Right ventricle myocardium superior (tissue), 1 donor: ENCODE measurements around the gene BMI1. TPM values are rescaled to one million over a fixed set of nuclear protein-coding genes. Genes with fewer than 3 reads are reported as not detected.
A peak's percentile ranks its signal among the peaks of the same experiment; 100 is the strongest.
"Not testable (repeated sequence)": the region's sequence is repeated elsewhere in the genome, so short reads cannot be mapped to it uniquely, and the experiment has no call there.

Experiments
- ATAC-seq: fragments of 200-7000 bp; cut with Tn5 transposase; one replicate; pipeline ENCODE4 v1.9.1; 2020; ENCODE audit warnings: mild to moderate bottlenecking; ENCODE audit not compliant: poor library complexity
- DNase-seq: peaks from one replicate; pipeline ENCODE4 v3.0.0-alpha.2; 2020
- intact Hi-C: fragments of 100-400 bp; cut with DNase I; formaldehyde crosslinking; loops from one replicate; pipeline ENCODE4 v1.11.2; 2022
- total RNA-seq: library from RNA; stranded (reverse); fragmentation: NEBNext Ultra II Directional; extraction: Animal tissue kit (Norgen Biotek cat#: 25700); gene quantifications from one replicate; pipeline ENCODE4 v1.2.1, GENCODE V29; 2021
- donor health status: DM: no; HTN: yes; CAD: no; lungs with severe emphysema.

The BMI1 gene
- total RNA-seq, 1 donor from 2014 or later = 36.5 TPM

DNA sequence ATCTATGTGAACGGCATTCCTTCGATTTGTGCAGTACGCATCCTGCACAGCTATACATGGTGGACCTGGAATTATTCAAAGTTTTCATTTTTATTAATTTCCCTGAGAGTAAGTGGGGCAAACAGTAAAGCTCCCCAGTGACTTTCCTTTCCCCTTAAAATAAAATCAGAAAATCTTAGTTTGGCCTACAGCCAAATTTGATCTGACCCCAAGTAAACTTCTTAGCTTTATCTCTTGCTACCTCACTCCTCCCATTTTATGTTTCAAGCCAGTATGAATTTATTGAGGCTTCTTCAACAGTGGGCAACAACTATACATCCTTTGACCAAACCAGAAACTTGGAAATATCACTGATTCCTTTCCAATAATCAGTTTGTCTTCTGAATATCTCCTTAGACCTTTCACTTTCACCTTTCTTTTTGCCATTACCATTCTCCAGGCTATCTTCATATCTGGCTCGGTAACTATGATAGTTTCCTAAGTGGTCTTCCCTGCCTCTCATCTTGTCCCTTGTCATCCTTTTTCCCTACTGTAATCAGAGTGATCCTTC is 35.5 kb downstream of the BMI1 start:
- DNase-seq (no peak), ATAC-seq (no peak)
- intact Hi-C loops = no loop called here

DNA sequence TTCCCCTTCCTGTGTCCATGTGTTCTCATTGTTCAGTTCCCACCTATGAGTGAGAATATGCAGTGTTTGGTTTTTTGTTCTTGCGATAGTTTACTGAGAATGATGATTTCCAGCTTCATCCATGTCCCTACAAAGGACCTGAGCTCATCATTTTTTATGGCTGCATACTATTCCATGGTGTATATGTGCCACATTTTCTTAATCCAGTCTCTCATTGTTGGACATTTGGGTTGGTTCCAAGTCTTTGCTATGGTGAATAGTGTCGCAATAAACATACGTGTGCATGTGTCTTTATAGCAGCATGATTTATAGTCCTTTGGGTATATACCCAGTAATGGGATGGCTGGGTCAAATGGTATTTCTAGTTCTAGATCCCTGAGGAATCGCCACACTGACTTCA is 36.9 kb downstream of the BMI1 start:
- DNase-seq, ATAC-seq, intact Hi-C loops: not testable (repeated sequence)

DNA sequence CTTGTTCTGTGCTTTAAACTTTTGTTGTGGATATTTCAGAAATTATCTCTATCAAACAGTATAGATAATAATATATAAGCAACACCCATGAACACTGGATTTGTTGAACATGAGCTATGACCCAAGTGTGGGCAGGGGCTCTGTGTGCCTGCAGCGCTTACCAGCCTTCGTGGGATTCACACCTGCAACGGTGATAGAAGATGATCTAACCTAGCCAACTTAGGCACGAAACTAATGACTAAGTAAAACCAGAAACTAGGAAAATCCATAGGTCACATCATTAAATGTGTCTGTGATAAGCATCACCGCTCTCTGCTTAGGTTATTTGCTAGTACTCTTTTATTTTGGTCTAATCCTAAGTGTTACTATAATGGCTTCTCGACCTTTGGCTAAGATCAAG is 42.4 kb downstream of the BMI1 start:
- DNase-seq (no peak), ATAC-seq (no peak)
- intact Hi-C loops = no loop called here

DNA sequence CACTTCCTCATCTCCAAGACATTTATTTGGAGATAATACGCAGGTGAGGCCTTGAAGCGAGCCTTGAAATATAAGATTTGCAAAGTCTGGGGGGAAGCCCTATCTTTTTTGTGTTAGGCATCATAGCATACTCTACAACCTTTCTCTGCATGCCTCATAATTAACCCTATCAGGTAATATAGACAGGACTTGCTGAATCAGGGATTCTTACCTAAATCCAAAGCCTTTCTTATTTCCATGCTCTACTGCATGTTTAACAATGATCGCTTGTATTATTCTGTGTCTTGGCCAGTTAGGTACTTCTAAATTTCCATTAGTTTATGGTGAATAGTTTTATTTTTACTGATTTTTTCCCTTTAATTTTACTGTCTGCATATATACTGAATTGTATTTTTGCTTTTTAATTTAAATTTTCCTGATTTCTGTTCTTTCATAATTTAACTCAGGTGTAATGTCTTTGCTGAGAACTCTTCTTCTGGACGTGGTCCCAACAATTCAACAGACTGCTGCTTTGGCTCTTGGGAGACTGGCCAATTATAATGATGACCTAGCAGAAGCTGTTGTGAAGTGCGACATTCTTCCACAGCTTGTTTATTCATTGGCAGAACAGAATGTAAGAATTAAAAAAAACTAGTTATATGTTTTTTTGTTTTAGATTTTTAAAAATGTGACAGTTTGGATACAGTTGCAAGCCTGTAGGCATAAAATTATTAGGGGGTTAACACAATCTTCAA is 43.7 kb downstream of the BMI1 start:
- ATAC-seq = no peak
- intact Hi-C loops = no loop called here
- DNase-seq = no peak

DNA sequence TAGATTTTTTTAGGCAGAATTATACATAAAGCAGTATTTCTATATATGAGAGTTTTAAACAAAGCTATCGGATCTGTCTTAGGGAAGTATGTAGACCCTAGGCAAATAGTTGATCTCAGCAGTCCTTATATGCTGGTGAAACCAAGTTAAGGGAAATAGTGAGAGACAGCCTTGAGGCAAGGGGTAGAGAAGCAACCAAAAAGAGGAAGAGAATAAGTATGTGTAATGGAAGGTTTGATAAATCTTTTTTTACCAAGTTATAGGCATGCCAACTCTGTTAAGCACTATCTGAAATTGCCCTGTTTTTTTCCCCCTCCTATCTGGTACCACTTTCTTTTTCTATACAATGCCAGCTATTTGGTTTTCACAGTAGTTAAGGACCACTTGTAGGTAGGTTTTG is 44.3 kb downstream of the BMI1 start:
- no peak for DNase-seq
- intact Hi-C loops = no loop called here
- peak; percentile 55 for ATAC-seq

DNA sequence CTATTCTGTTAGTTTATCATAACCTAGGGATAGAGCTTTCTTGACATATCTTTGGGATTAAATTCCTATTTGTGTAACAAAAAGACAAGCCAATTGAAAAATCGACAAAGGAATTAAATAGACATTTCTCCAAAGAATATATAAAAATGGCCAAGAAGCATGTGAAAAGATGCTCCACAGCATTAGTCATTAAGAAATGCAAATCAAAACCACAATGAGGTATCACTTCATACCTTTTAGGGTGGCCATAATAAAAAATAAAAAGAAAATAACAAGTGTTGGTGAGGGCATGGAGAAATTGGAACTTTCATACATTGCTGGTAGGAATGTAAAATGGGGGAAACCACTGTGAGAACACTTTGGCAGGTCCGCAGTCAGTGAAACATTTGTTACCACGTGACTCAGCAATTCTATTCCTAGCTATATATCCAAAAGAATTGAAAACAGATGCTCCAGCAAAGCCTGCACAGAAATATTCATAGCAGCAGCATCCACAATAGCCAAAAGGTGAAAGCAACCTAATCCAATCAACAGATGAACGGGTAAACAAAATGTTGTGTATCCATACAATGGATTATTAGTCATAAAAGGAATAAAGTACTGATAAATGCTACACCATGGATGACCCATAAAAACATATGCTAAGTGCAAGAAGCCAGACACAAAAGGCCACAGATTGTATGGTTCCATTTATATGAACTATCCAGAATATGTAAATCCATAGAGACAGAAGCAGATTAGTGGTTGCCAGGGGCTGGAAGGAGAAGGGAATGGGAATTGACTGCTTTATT is 44.9 kb downstream of the BMI1 start:
- no peak for ATAC-seq

DNA sequence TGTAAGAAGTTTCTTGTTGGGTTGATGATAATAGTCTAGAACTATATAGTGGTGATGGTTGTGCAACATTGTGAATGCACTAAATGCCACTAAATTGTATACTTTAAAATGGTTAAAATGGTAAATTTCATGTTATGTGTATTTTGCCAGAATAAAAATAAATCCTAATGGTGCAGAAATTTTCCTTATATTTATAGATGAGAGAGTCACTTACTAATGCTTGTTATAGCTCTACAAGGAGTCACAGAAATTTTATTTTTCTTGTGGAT is 45.5 kb downstream of the BMI1 start:
- no peak for ATAC-seq
- intact Hi-C loops = no loop called here
- DNase-seq = no peak

More for the DNA sequence above, 44.9 kb downstream of the BMI1 start:
- DNase-seq = no peak
- intact Hi-C loops = no loop called here

DNA sequence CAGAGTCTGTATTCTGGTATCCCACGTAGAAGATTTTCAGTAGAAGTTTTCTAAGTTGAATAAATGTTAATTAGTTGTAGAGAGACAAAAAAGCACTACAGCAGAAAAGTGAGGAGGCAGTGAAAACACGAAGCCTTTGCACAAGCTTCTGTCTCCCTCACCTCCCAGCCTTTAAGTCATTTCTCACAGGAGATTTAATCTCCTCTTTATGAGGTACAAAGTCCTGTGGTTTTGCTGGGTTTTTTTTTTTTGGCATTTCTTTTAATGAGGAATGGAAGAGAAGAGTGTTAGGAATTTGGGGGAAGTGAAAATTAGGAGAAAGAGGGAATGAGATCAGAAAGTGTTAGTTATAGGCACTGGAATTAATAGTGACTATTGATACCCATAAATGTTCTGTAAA is 45.9 kb downstream of the BMI1 start:
- DNase-seq (no peak), ATAC-seq (no peak)
- intact Hi-C loops = no loop called here

DNA sequence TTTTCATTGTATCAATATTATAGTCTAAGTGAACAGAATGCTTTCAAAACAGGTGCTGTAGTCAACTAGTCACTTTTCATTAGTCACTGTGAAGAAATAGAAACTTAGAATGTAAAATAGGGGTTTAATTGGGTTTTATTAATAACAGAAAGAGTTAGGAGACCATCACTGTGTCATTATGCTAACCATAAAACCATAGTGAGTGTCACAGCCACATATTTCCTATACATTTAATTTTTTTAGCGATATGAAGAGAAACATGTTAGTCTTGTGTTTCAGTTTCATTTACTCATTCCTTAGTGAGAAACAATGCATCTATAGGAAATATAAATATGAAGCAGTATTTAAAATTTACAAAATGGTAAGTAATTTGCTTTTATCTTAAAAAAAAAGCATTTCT is 46.6 kb downstream of the BMI1 start:
- intact Hi-C loops = no loop called here
- ATAC-seq = no peak

DNA sequence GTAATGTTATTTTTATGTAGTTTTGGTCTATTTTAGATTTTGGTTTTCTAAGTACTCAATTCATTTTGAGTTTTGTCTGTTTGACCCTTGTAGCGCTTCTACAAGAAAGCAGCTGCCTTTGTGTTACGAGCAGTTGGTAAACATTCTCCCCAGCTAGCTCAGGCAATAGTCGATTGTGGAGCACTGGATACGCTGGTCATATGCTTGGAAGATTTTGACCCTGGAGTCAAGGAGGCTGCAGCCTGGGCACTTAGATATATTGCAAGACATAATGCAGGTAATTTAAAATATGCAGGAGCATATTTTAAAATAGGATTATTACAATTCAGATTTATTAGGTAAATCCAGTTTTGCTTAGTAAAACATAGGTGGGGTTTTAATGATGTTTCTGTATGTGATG is 47.5 kb downstream of the BMI1 start:
- DNase-seq = no peak
- ATAC-seq = no peak
- intact Hi-C loops = no loop called here

More for the DNA sequence above, 46.6 kb downstream of the BMI1 start:
- DNase-seq = no peak

DNA sequence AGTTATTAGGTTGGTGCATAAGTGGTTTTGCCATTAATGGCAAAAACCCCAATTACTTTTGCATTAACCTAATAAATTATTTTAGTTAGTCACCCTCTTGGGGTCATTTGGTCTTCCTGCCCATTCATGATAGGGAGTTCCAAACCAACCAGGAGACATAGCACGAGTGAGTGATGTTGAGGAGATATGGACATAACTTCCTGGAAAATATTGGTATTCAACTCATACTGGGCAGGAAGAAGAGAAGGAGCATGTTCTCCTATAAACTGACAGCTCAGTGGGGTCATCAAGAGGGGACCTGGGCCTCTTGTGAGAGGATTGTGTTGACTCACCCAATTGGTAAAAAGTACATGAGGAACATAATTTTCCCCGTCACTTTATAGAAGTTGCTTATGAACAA is 48.1 kb downstream of the BMI1 start:
- ATAC-seq (no peak), DNase-seq (no peak)
- intact Hi-C loops = no loop called here

DNA sequence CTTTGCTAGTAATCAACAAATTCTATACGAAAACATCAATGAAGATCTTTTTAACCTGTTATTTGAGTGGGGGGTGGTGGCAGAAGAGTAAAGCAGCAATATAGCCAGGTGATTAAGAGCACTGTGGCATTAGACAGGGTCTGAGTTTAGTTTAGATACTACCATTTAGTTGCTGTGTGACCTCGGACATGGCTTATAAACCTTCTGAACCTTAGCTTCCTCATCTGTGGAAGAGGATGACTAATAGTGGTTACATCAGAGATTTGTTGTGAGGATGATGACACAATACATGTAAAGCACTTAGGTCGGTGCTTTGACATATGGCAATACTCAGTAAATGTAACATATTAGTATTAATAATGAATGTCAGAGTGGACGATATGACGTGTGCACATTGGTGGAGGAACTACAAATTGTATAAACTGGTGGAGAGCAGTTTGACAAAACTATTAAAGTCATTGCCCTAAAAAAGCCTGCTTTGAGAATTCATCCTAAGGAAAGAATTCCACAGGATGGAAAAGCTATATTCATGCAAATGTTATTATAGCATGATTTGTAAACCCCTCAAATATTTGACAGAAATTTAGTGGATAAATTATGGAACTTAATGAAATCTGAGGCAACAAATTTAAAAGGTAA is 48.7 kb downstream of the BMI1 start:
- DNase-seq (no peak), ATAC-seq (no peak)
- intact Hi-C loops = no loop called here

DNA sequence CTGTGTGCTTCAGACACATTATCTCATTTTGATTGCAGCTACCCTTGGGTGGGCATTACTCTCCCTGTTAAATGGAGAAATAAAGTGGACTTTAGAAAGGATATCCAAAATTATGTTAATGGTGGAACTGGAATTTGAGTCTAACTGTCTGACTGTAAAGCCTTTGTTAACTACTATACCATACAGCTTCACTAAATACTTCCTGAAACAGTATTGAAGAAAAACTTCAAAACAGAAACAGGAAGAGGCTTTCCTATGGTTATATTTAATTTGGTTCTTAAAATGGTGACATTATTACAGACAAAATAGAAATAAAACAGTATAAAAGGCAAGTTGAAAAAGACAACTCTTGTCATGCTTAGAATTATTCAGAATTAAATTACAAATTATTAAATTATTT is 49.4 kb downstream of the BMI1 start:
- intact Hi-C loops = no loop called here
- no peak for ATAC-seq
- DNase-seq = no peak

DNA sequence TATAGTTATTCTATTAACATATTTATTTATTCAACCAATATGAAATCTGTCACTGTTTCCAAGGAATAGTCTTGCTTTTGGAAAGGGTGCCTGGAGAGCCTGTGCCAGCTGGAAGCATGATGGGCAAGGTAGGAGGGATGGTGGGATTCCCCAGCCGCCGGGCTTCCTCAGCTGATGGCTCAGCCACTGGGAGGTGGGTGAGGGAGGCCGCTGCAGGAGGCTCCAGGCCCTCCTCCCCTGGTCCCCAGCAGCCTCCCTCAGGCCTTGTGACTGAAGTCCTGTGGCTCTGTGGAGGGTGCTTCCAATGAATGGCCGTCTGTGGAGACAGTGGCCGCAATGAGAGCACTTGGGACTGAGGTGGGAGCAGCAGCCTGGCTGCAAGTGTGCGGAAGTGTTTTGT is 51.4 kb downstream of the BMI1 start:
- no peak for DNase-seq
- intact Hi-C loops = no loop called here
- no peak for ATAC-seq

DNA sequence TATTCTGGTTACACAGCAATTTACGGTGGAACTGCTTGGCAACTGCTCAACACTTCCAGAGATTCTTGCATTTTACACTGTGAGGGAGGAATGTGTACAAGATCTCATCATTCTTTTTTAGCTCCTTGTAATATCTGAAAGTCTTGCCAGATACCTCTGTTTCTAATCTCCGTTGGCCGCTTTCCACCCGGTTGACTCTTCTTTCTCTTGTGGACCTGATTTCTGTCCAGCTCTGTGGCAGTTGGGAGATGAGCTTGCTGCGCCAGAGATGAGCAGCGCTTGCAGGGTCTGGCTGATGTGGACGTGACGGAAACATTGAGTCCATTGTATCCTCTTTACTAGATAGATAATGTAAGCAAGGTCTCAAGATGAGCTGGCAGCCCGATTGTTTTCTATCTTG is 52.0 kb downstream of the BMI1 start:
- DNase-seq = no peak
- ATAC-seq = no peak
- intact Hi-C loops = no loop called here

DNA sequence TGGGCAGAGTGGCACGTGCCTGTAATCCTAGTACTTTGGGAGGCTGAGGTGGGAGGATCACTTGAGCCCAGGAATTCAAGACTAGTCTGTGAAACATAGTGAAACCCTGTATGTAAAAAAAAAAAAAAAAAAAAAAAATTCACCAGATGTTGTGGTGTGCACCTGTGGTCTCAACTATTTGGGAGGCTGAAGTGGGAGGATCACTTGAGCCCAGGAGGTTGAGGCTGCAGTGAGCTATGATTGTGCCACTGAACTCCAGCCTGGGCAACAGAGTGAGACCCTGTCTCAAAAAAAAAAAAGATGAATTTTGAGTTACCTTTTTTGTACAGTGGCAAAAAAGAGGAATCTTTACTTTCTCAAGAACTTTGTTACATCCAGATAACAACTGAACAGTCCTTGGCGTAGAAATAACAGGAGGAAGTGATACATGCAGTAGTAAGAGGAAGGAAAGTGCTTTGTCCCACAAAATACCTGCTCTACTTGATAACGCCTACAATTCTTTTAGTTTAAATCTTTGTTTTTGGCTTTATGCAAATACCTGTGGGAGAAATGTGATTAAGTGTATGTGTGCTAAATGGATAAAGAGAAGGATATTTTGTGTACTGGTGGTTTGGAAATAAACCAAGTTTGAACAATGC is 53.7 kb downstream of the BMI1 start:
- no peak for ATAC-seq
- no peak for DNase-seq
- intact Hi-C loops = no loop called here

DNA sequence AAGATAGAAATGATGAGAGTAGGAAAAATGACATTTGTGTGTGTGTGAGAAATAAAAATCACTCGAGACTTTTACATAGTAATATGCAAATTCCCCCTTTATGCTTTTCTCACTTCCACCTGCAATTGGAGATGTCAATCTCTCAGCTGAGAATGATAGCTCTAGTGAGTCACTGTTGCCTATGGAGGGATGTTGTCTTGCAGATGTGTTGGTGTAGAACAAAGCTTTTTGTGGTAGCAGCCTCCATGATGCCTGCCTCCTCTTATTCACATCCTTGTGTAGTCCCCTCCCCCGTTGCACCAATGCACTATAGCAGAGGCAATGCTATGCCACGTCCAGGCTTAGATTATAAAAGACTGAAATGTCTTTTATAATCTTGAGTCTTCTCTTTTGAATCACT is 58.2 kb downstream of the BMI1 start:
- ATAC-seq (no peak), DNase-seq (no peak)
- intact Hi-C loops = no loop called here
